Esophagus (tissue), 2 donors: Measurements from ENCODE around the gene GSK3B. TPM values are rescaled to one million over a fixed set of nuclear protein-coding genes. Genes with fewer than 3 reads are reported as not detected.
A peak's percentile ranks its signal among the peaks of the same experiment; 100 is the strongest.

ENCODE experiments used
- H3K27ac ChIP-seq, 2 donors: one replicate each; pipeline ENCODE4 v1.5.1; 2013; ENCODE audit warnings: low read depth in 2 of 2, mild to moderate bottlenecking in 2 of 2, inconsistent platforms in 1 of 2, low read length in 1 of 2, moderate library complexity in 1 of 2
- H3K27me3 ChIP-seq, 2 donors: one replicate each; pipeline ENCODE4 v1.6.1; 2013; ENCODE audit warnings: low read length in 2 of 2, control low read depth in 1 of 2, mild to moderate bottlenecking in 1 of 2; ENCODE audit not compliant: insufficient read depth in 2 of 2, control insufficient read depth in 1 of 2
- H3K36me3 ChIP-seq, 2 donors: one replicate each; pipeline ENCODE4 v1.6.1; 2013; ENCODE audit warnings: low read length in 1 of 2; ENCODE audit not compliant: control insufficient read depth in 2 of 2, insufficient read depth in 2 of 2
- H3K4me1 ChIP-seq, 2 donors: one replicate each; pipeline ENCODE4 v1.6.1; 2013; ENCODE audit warnings: low read length in 1 of 2; ENCODE audit not compliant: control insufficient read depth in 2 of 2, insufficient read depth in 2 of 2
- H3K4me3 ChIP-seq, 2 donors: one replicate each; pipeline ENCODE4 v1.5.1; 2013; ENCODE audit warnings: low read length in 2 of 2, mild to moderate bottlenecking in 2 of 2, low read depth in 1 of 2, moderate library complexity in 1 of 2
- H3K9me3 ChIP-seq, 2 donors: one replicate each; pipeline ENCODE4 v1.6.1; 2013; ENCODE audit warnings: mild to moderate bottlenecking in 2 of 2, low read depth in 1 of 2, low read length in 1 of 2, moderate library complexity in 1 of 2; ENCODE audit not compliant: control insufficient read depth in 2 of 2, insufficient read depth in 1 of 2
- WGBS, 2 donors: extraction: QIAGEN DNeasy Blood & Tissue Kit; methylation state at CpG; one replicate each; pipeline ENCODE4 v1.1.7; 2013; 5-methylcytosine and 5-hydroxymethylcytosine counted together
- polyA plus RNA-seq, 2 donors: library from polyadenylated mRNA; stranded (reverse); fragments of 200-250 nt; gene quantifications; one replicate each; pipeline ENCODE4 v1.2.3, GENCODE V29; 2013
- donor health status: healthy with polysubstance abuse.
- donor health status: Bipolar disorder and iron deficiency.

Gene GSK3B
- polyA plus RNA-seq, 2 donors = 8.8 to 12.0 TPM

GRCh38 chr3:120125992-120126391 is 31.7 kb upstream of the GSK3B start:
- no peak overlapping the region for H3K27ac ChIP-seq
- H3K9me3 ChIP-seq = no peaks in the 10 kb centered on the region
- no peak overlapping the region for H3K4me3 ChIP-seq
- H3K36me3 ChIP-seq = no peaks in the 10 kb centered on the region
- no peaks in the 10 kb centered on the region for H3K27me3 ChIP-seq
- H3K4me1 ChIP-seq = no peaks in the 10 kb centered on the region

GRCh38 chr3:120119846-120120510 is 25.7 kb upstream of the GSK3B start:
- no peaks in the 10 kb centered on the region for H3K27me3 ChIP-seq
- H3K4me1 ChIP-seq = no peaks in the 10 kb centered on the region
- WGBS, 2 donors = 93 to 96% methylated on average over 7 of the region's 7 CpGs
- no peaks in the 10 kb centered on the region for H3K9me3 ChIP-seq
- no peak overlapping the region for H3K4me3 ChIP-seq
- H3K27ac ChIP-seq = no peak overlapping the region
- H3K36me3 ChIP-seq = no peaks in the 10 kb centered on the region

GRCh38 chr3:120114981-120115380 is 20.7 kb upstream of the GSK3B start:
- H3K4me3 ChIP-seq = no peak overlapping the region
- 54 to 56% methylated on average over 2 of the region's 2 CpGs for WGBS, 2 donors
- no peaks in the 10 kb centered on the region for H3K9me3 ChIP-seq
- H3K27me3 ChIP-seq = no peaks in the 10 kb centered on the region
- no peaks in the 10 kb centered on the region for H3K36me3 ChIP-seq
- peaks cover 0 to 2% of the 10 kb centered on the region in 2 donors for H3K4me1 ChIP-seq
- no peak overlapping the region for H3K27ac ChIP-seq

- Histone ChIP-seq H3K27me3 (no peaks in the 10 kb centered on the region), H3K9me3 (no peaks in the 10 kb centered on the region), H3K27ac (no peak overlapping the region), H3K36me3 (no peaks in the 10 kb centered on the region), H3K4me3 (no peak overlapping the region), H3K4me1 (peaks cover 0 to 2% of the 10 kb centered on the region in 2 donors)
- WGBS, 2 donors = 72 to 86% methylated on average over 2 of the region's 2 CpGs
Observed at GRCh38 chr3:120114376-120114775, 20.1 kb upstream of the GSK3B start.

DNA sequence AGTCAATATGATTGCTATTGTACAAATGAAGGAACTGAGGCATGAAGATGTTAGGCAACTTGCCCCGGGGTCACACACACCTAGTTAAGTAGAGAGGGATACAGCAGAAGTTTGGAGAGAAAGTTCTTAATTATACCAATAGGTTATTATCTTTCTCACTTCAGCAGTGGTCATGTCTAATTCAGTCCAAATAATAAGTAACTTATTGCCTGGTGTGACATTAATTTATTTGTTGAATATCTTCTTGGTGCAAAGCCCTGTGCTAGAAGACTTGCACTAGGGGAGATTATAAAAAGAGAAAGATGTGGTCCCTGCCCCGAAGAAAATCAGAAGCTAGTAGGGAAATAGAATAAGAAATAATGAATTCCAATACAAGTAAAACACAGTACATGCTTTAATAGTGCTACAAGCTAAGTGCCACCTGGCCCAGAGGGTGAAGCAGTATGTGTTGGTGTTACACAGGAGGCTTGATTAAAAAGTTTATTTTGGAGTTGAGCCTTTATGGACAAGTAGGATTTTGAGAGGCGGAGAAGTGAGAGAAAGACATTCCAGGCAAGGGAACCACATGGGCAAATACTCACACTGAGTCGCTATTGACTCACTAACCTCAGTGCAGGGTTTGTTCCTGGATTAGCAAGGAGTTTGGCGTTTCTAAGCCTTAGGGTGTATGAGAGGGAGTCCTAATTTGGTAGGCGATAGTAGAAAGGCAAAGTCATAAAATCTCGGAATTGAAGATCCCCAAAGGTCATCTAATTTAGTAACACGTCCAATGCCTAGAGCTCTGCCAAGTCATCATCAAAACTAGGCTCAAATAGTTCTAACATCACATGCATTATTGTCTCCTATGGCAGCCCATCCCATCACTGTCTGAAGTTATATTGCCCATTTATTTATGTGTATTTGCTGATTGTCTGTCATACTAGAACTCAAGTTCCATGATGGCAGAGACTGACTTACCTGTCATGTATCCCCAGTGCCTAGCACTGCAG is 19.2 kb upstream of the GSK3B start:
- H3K9me3 ChIP-seq = no peaks in the 10 kb centered on the region
- H3K36me3 ChIP-seq = no peaks in the 10 kb centered on the region
- H3K27ac ChIP-seq = peak overlapping the region in 1 of 2 donors; percentile 41
- peaks cover 0 to 2% of the 10 kb centered on the region in 2 donors for H3K4me1 ChIP-seq
- no peak overlapping the region for H3K4me3 ChIP-seq
- H3K27me3 ChIP-seq = no peaks in the 10 kb centered on the region
- 60 to 61% methylated on average over 8 of the region's 8 CpGs for WGBS, 2 donors

GRCh38 chr3:120111898-120112297 is 17.7 kb upstream of the GSK3B start:
- H3K36me3 ChIP-seq = no peaks in the 10 kb centered on the region
- H3K27me3 ChIP-seq = no peaks in the 10 kb centered on the region
- 52 to 71% methylated on average over 1 of the region's 1 CpG for WGBS, 2 donors
- H3K4me3 ChIP-seq = no peak overlapping the region
- peaks cover 0 to 2% of the 10 kb centered on the region in 2 donors for H3K4me1 ChIP-seq
- no peaks in the 10 kb centered on the region for H3K9me3 ChIP-seq
- H3K27ac ChIP-seq = no peak overlapping the region

GRCh38 chr3:120103276-120103675 is 9.0 kb upstream of the GSK3B start:
- H3K4me1 ChIP-seq = no peaks in the 10 kb centered on the region
- no peaks in the 10 kb centered on the region for H3K36me3 ChIP-seq
- no peak overlapping the region for H3K4me3 ChIP-seq
- H3K9me3 ChIP-seq = no peaks in the 10 kb centered on the region
- no peak overlapping the region for H3K27ac ChIP-seq
- WGBS, 2 donors = 61 to 75% methylated on average over 7 of the region's 7 CpGs
- no peaks in the 10 kb centered on the region for H3K27me3 ChIP-seq

DNA sequence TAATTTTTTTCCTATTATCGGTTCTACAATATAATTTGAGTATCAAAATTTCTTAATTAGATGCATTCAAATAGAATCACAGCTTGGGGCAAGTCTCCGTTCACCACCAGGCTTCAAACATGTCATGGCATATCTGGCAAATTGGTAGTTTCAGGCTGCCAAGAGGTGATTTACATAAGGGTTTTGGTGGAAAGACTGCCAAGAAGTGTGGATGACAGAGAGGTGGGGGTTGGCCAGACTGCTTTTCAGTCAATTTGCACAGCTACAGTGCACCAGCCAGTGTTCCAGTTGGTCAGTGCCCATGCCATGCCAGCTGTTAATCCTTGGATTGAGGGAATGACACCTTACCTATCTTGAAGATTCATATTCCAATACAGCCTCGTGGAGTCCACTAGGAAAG is 8.4 kb upstream of the GSK3B start:
- Histone ChIP-seq H3K27me3 (no peaks in the 10 kb centered on the region), H3K27ac (no peak overlapping the region), H3K4me1 (no peaks in the 10 kb centered on the region), H3K9me3 (no peaks in the 10 kb centered on the region), H3K36me3 (no peaks in the 10 kb centered on the region), H3K4me3 (no peak overlapping the region)
- 45 to 58% methylated on average over 3 of the region's 3 CpGs for WGBS, 2 donors

GRCh38 chr3:120102232-120102631 is 8.0 kb upstream of the GSK3B start:
- peak overlapping the region in 1 of 2 donors; percentile 21 for H3K27ac ChIP-seq

More at GRCh38 chr3:120102232-120102631, 8.0 kb upstream of the GSK3B start:
- WGBS, 2 donors = 36 to 50% methylated on average over 3 of the region's 3 CpGs
- no peak overlapping the region for H3K4me3 ChIP-seq
- no peaks in the 10 kb centered on the region for H3K9me3 ChIP-seq
- H3K27me3 ChIP-seq = no peaks in the 10 kb centered on the region
- no peaks in the 10 kb centered on the region for H3K4me1 ChIP-seq
- H3K36me3 ChIP-seq = no peaks in the 10 kb centered on the region
